ENCODE data around the gene CCDC126. TPM values are rescaled to one million over a fixed set of nuclear protein-coding genes. Genes with fewer than 3 reads are reported as not detected.
"Not testable (repeated sequence)": the region's sequence is repeated elsewhere in the genome, so short reads cannot be mapped to it uniquely, and the experiment has no call there.

The CCDC126 gene
- total and polyA plus RNA-seq, 12 donors: 1.7 to 48.0 (median 10.9) TPM

- no peaks in the 10 kb centered on the region for H3K9me3 ChIP-seq (replicated peaks in 1 of 3)
- no peak overlapping the region for H3K4me3 ChIP-seq
- intact Hi-C loops (cut with DNase I): no loop called here
- H3K27ac ChIP-seq: no peak overlapping the region
- DNase-seq: no peak
- H3K27me3 ChIP-seq: no peaks in the 10 kb centered on the region
- H3K4me1 ChIP-seq (replicated peaks in 1 of 2): no peaks in the 10 kb centered on the region
- no peaks in the 10 kb centered on the region for H3K36me3 ChIP-seq (replicated peaks in 1 of 2)
- TF ChIP-seq POLR2A (IDR thresholded peaks at IDR 0.05) (no peak), CTCF (IDR thresholded peaks at IDR 0.05) (no peak)
Measured at GRCh38 chr7:23664122-23664521, 66.9 kb downstream of the CCDC126 start.

- Histone ChIP-seq H3K4me1 (replicated peaks in 1 of 2) (no peaks in the 10 kb centered on the region), H3K27ac (no peak overlapping the region), H3K4me3 (no peak overlapping the region), H3K27me3 (no peaks in the 10 kb centered on the region), H3K36me3 (replicated peaks in 1 of 2) (no peaks in the 10 kb centered on the region), H3K9me3 (replicated peaks in 1 of 3) (no peaks in the 10 kb centered on the region)
- 49 to 56% (median 51%) methylated on average over 3 of the region's 3 CpGs for WGBS, 4 donors
- intact Hi-C loops (cut with DNase I): no loop called here
- TF ChIP-seq CTCF (IDR thresholded peaks at IDR 0.05) (no peak), POLR2A (IDR thresholded peaks at IDR 0.05) (no peak)
- no peak for DNase-seq
Measured at GRCh38 chr7:23672033-23672432, 74.9 kb downstream of the CCDC126 start.

- intact Hi-C loops (cut with DNase I): loop anchor here in 1 of 2 donors (5.0 kb wide), 1 partner anchor 83 kb away; the partner anchor contains the start of gene CCDC126
- Histone ChIP-seq H3K36me3 (replicated peaks in 1 of 2) (no peaks in the 10 kb centered on the region), H3K4me3 (peak within 1 kb of the TSS; percentile 12 to 74 (median 60)), H3K4me1 (replicated peaks in 1 of 2) (peaks cover 4 to 10% of the 10 kb centered on the region in 2 donors), H3K27me3 (no peaks in the 10 kb centered on the region), H3K27ac (peak within 1 kb of the TSS in 4 of 5 donors; percentile 46 to 83 (median 68)), H3K9me3 (replicated peaks in 1 of 3) (no peaks in the 10 kb centered on the region)
- 0 to 1% (median 0%) methylated on average over 3 to 53 of the region's 53 CpGs for WGBS, 4 donors
- TF ChIP-seq CTCF (IDR thresholded peaks at IDR 0.05) (peak; percentile 51 to 79 (median 70)), POLR2A (IDR thresholded peaks at IDR 0.05) (no peak)
- peak; percentile 89 to 93 (median 91) for DNase-seq
Measured at GRCh38 chr7:23679898-23680413, 82.8 kb downstream of the CCDC126 start, which contains the start of gene FAM221A. Gene FAM221A, plus strand, starts transcription at chr7:23680199. Its CDS starts 20 bp downstream, at chr7:23680219.

GRCh38 chr7:23680414-23681405, 83.5 kb downstream of the CCDC126 start:
- Histone ChIP-seq H3K36me3 (replicated peaks in 1 of 2) (no peaks in the 10 kb centered on the region), H3K4me3 (peak overlapping the region; percentile 12 to 74 (median 60)), H3K27me3 (no peaks in the 10 kb centered on the region), H3K27ac (peak overlapping the region in 4 of 5 donors; percentile 46 to 83 (median 68)), H3K9me3 (replicated peaks in 1 of 3) (no peaks in the 10 kb centered on the region), H3K4me1 (replicated peaks in 1 of 2) (peaks cover 4 to 10% of the 10 kb centered on the region in 2 donors)
- WGBS, 4 donors: 7 to 23% (median 8%) methylated on average over 14 to 42 of the region's 42 CpGs
- intact Hi-C loops (cut with DNase I): loop anchor here in 1 of 2 donors (5.0 kb wide), 1 partner anchor 83 kb away; the partner anchor contains the start of gene CCDC126
- peak in 1 of 6 experiments; percentile 14 for TF ChIP-seq CTCF (IDR thresholded peaks at IDR 0.05)
- peak in 1 of 2 donors; percentile 23 for TF ChIP-seq POLR2A (IDR thresholded peaks at IDR 0.05)
- DNase-seq: peak; percentile 42 to 80 (median 57)

- WGBS, 4 donors: 70 to 95% (median 87%) methylated on average over 6 of the region's 6 CpGs
- DNase-seq; H3K27me3 ChIP-seq; H3K27ac ChIP-seq; H3K4me3 ChIP-seq; H3K9me3 ChIP-seq (replicated peaks in 1 of 3); H3K36me3 ChIP-seq (replicated peaks in 1 of 2); H3K4me1 ChIP-seq (replicated peaks in 1 of 2): not testable (repeated sequence)
- intact Hi-C loops (cut with DNase I): loop anchor here in 1 of 2 donors (5.0 kb wide), 1 partner anchor 87 kb away; the partner anchor contains the start of gene CCDC126
Measured at GRCh38 chr7:23684041-23684440, 86.9 kb downstream of the CCDC126 start.
